Measurements from ENCODE around the gene PITX2. TPM values are rescaled to one million over a fixed set of nuclear protein-coding genes. Genes with fewer than 3 reads are reported as not detected.

Gene PITX2
- total and polyA plus RNA-seq, 10 of the 15 experiments (the other 5 are each of a cell fraction or from before 2014, with no cell fraction given): not detected

DNA sequence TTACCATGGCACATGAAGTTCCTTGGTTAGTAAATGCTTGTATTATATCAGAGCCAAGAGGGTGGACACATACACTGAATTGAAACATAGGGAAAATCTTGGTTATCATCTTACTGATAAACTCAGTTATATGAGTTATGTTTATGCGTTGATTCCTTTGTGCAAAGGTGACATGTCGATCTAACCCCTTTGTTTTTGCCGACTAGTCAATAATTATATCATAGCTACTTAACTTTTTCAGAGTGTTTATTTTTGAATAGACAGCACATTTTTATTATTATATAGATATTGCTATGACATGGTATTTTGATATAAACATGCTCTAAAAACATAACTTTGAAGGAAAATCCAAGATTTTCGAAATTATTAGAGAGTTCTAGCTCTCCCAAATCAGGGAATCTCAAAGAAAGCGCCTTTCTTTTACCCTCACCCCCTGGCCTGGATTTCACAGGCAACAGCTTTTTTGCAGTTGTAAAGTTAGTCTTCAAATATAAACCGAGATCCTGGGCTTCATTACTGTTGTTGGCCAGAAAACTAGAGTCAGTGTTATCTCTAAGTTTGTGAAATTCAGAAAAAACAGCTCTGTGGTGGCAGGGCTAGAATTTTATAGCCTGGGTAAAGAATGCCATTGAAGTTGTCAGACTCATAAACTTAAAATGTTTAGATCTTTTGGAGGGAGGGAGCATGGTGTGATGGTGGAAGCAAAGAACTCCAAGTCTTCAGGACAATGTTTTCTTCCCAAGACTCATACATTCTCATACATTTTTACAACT, 45.8 kb upstream of the PITX2 start:
- Histone ChIP-seq H3K9ac (ENCODE audit: control insufficient read depth, insufficient read depth, low read length) (no peak overlapping the region), H3K27me3 (replicated peaks in 1 of 2; ENCODE audit: control insufficient read depth in 2 of 2, insufficient read depth in 2 of 2, low read length in 1 of 2) (no peaks in the 10 kb centered on the region), H3K4me3 (no peak overlapping the region), H4K20me1 (ENCODE audit: control insufficient read depth, insufficient read depth) (no peaks in the 10 kb centered on the region), H3K79me2 (ENCODE audit: control insufficient read depth, insufficient read depth, low read length) (no peaks in the 10 kb centered on the region), H3K4me1 (ENCODE audit: control insufficient read depth, insufficient read depth, low read length) (no peaks in the 10 kb centered on the region), H3K9me3 (replicated peaks; ENCODE audit: control insufficient read depth, insufficient read depth, low read length) (no peaks in the 10 kb centered on the region; the same call in 2 of the 3 replicates), H2AFZ (ENCODE audit: control insufficient read depth, low read depth, low read length) (no peak overlapping the region), H3K27ac (ENCODE audit: control insufficient read depth, insufficient read depth) (no peak overlapping the region), H3K36me3 (ENCODE audit: control insufficient read depth in 2 of 2, insufficient read depth in 2 of 2, low read length in 1 of 2) (no peaks in the 10 kb centered on the region), H3K4me2 (ENCODE audit: control insufficient read depth, insufficient read depth) (no peak overlapping the region)
- no peak for FAIRE-seq
- no peak for TF ChIP-seq JUND (IDR thresholded peaks at IDR 0.05; ENCODE audit: low read depth, low read length)
- TF ChIP-seq RB1 (IDR thresholded peaks at IDR 0.05; ENCODE audit: borderline replicate concordance): no peak
- TF ChIP-seq KLF5 (IDR thresholded peaks at IDR 0.05; ENCODE audit: partially characterized antibody): no peak
- no peak for TF ChIP-seq CHD1 (IDR thresholded peaks at IDR 0.05; ENCODE audit: low read depth, low read length)
- no peak for TF ChIP-seq MYC (IDR thresholded peaks at IDR 0.05; ENCODE audit: insufficient read depth, insufficient read length, insufficient replicate concordance, low read length, severe bottlenecking)
- TF ChIP-seq, protein P1, sequence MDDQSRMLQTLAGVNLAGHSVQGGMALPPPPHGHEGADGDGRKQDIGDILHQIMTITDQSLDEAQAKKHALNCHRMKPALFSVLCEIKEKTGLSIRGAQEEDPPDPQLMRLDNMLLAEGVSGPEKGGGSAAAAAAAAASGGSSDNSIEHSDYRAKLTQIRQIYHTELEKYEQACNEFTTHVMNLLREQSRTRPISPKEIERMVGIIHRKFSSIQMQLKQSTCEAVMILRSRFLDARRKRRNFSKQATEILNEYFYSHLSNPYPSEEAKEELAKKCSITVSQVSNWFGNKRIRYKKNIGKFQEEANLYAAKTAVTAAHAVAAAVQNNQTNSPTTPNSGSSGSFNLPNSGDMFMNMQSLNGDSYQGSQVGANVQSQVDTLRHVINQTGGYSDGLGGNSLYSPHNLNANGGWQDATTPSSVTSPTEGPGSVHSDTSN (IDR thresholded peaks at IDR 0.05; ENCODE audit: insufficient replicate concordance, low read depth, low read length): no peak
- TF ChIP-seq SMAD1 (IDR thresholded peaks at IDR 0.05; ENCODE audit: low read depth, partially characterized antibody): no peak
- TF ChIP-seq ZNF24 (IDR thresholded peaks at IDR 0.05): no peak
- no peak for TF ChIP-seq SREBF2 (IDR thresholded peaks at IDR 0.05; ENCODE audit: low read length)
- no peak for TF ChIP-seq BMI1 (IDR thresholded peaks at IDR 0.05; ENCODE audit: borderline replicate concordance)
- TF ChIP-seq, protein P2, sequence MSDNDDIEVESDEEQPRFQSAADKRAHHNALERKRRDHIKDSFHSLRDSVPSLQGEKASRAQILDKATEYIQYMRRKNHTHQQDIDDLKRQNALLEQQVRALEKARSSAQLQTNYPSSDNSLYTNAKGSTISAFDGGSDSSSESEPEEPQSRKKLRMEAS (IDR thresholded peaks at IDR 0.05; ENCODE audit: low read depth, low read length): no peak
- TF ChIP-seq, protein P3, sequence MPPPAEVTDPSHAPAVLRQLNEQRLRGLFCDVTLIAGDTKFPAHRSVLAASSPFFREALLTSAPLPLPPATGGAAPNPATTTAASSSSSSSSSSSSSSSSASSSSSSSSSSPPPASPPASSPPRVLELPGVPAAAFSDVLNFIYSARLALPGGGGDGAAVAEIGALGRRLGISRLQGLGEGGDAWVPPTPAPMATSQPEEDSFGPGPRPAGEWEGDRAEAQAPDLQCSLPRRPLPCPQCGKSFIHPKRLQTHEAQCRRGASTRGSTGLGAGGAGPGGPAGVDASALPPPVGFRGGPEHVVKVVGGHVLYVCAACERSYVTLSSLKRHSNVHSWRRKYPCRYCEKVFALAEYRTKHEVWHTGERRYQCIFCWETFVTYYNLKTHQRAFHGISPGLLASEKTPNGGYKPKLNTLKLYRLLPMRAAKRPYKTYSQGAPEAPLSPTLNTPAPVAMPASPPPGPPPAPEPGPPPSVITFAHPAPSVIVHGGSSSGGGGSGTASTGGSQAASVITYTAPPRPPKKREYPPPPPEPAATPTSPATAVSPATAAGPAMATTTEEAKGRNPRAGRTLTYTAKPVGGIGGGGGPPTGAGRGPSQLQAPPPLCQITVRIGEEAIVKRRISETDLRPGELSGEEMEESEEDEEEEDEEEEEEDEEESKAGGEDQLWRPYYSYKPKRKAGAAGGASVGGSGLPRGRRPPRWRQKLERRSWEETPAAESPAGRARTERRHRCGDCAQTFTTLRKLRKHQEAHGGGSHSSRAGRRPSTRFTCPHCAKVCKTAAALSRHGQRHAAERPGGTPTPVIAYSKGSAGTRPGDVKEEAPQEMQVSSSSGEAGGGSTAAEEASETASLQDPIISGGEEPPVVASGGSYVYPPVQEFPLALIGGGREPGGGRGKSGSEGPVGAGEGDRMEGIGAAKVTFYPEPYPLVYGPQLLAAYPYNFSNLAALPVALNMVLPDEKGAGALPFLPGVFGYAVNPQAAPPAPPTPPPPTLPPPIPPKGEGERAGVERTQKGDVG (CRISPR knock-in tag; IDR thresholded peaks at IDR 0.05): no peak
- no peak for TF ChIP-seq NR2C1 (IDR thresholded peaks at IDR 0.05)
- no peak for TF ChIP-seq YY1 (IDR thresholded peaks at IDR 0.05; ENCODE audit: low read depth, low read length)
- no peak for TF ChIP-seq LARP7 (IDR thresholded peaks at IDR 0.05)
- no peak for TF ChIP-seq MEF2B (IDR thresholded peaks at IDR 0.05; ENCODE audit: partially characterized antibody, poor library complexity, severe bottlenecking)
- TF ChIP-seq CBX5 (IDR thresholded peaks at IDR 0.05; ENCODE audit: low read depth): no peak
- ATAC-seq: no peak
- BruUV-seq (replicated peaks): no TSS peak
- ChIA-PET SMC1A (ENCODE audit: uncharacterized antibody, unreplicated experiment) (interaction anchor here (0.7 kb wide), 1 partner anchor 21 kb away, joined by 4 read pairs; no protein-coding TSS in a partner anchor), RAD21 (ENCODE audit: unreplicated experiment) (no interaction called here), POLR2A (no interaction called here), CTCF (no interaction called here)
- in situ Hi-C loops (cut with MboI): no loop called here
- DNase-seq (ENCODE audit: low read depth, low spot score): no peak
- WGBS (ENCODE audit: insufficient coverage, insufficient replicate concordance, low lambda C conversion rate, missing lambda C conversion rate): 2% methylated on average over 6 of the region's 6 CpGs
- intact Hi-C loops (cut with micrococcal nuclease; ENCODE audit: unreplicated experiment): no loop called here
